Measurements from ENCODE around the gene TMEM39A.

The TMEM39A gene

GRCh38 chr3:119463171-119464169 lies at the start of gene TMEM39A:
Gene TMEM39A (minus strand): TSS chr3:119463615. CDS start chr3:119462074, 1,541 bp downstream.
- peak within 1 kb of the TSS; percentile 71 for H3K27ac ChIP-seq
- TF ChIP-seq ZFX (IDR thresholded peaks at IDR 0.05; ENCODE audit: borderline replicate concordance) = no peak
- TF ChIP-seq CTCF (IDR thresholded peaks at IDR 0.05) = no peak

GRCh38 chr3:119510690-119511089 lies 47.3 kb upstream of the TMEM39A start:
- H3K27ac ChIP-seq = no peak overlapping the region
- TF ChIP-seq ZFX (IDR thresholded peaks at IDR 0.05; ENCODE audit: borderline replicate concordance) (no peak), CTCF (IDR thresholded peaks at IDR 0.05) (no peak)

GRCh38 chr3:119508172-119508845 lies 44.9 kb upstream of the TMEM39A start:
- no peak overlapping the region for H3K27ac ChIP-seq
- TF ChIP-seq CTCF (IDR thresholded peaks at IDR 0.05) (no peak), ZFX (IDR thresholded peaks at IDR 0.05; ENCODE audit: borderline replicate concordance) (no peak)

- H3K27ac ChIP-seq = no peak overlapping the region
- TF ChIP-seq ZFX (IDR thresholded peaks at IDR 0.05; ENCODE audit: borderline replicate concordance) (no peak), CTCF (IDR thresholded peaks at IDR 0.05) (no peak)
Observed at GRCh38 chr3:119507404-119507803, 44.0 kb upstream of the TMEM39A start.

GRCh38 chr3:119506631-119507030 lies 43.2 kb upstream of the TMEM39A start:
- H3K27ac ChIP-seq = no peak overlapping the region
- TF ChIP-seq ZFX (IDR thresholded peaks at IDR 0.05; ENCODE audit: borderline replicate concordance) (no peak), CTCF (IDR thresholded peaks at IDR 0.05) (no peak)

- TF ChIP-seq ZFX (IDR thresholded peaks at IDR 0.05; ENCODE audit: borderline replicate concordance) = no peak
- TF ChIP-seq CTCF (IDR thresholded peaks at IDR 0.05) = no peak
- H3K27ac ChIP-seq = no peak overlapping the region
Observed at GRCh38 chr3:119500901-119501300, 37.5 kb upstream of the TMEM39A start.

Measured in 22Rv1 (cell line).